Heart left ventricle (tissue), 16 donors: ENCODE measurements around the gene ARHGAP33. TPM values are rescaled to one million over a fixed set of nuclear protein-coding genes. Genes with fewer than 3 reads are reported as not detected.

ENCODE experiments used
- ATAC-seq, 4 donors: fragments of 200-7000 bp; cut with Tn5 transposase; one replicate each; pipeline ENCODE4 v1.9.1; 2020 to 2022; ENCODE audit warnings: moderate library complexity in 4 of 4, mild to moderate bottlenecking in 3 of 4, moderate number of reproducible peaks in 1 of 4
- DNase-seq, 5 donors: peaks; one replicate each; pipeline ENCODE4 v3.0.0-alpha.2; 2020
- H3K27ac ChIP-seq, 12 donors: fragments of 200-600 bp; sonication (generic) in 4 of 12; one replicate each; pipeline versions ENCODE4 v1.5.0 to v1.8.0; 2016 to 2022; ENCODE audit warnings: mild to moderate bottlenecking in 2 of 12
- H3K27me3 ChIP-seq, 9 donors: fragments of 200-600 bp; sonication (generic) in 2 of 9; one replicate each; pipeline versions ENCODE4 v1.5.1 to v1.8.0; 2016 to 2022; ENCODE audit warnings: mild to moderate bottlenecking in 3 of 9
- H3K36me3 ChIP-seq, 9 donors: fragments of 200-600 bp; sonication (generic) in 2 of 9; one replicate each; pipeline versions ENCODE4 v1.5.0 to v1.8.0; 2018 to 2022; ENCODE audit warnings: mild to moderate bottlenecking in 2 of 9
- H3K4me1 ChIP-seq, 12 donors: fragments of 200-600 bp; sonication (generic) in 4 of 12; one replicate each; pipeline versions ENCODE4 v1.5.0 to v1.8.0; 2016 to 2022; ENCODE audit warnings: mild to moderate bottlenecking in 3 of 12
- H3K4me3 ChIP-seq, 12 donors: fragments of 200-600 bp; sonication (generic) in 4 of 12; one replicate each; pipeline versions ENCODE4 v1.5.0 to v1.8.0; 2017 to 2022; ENCODE audit warnings: mild to moderate bottlenecking in 9 of 12, moderate library complexity in 4 of 12
- H3K9me3 ChIP-seq, 12 donors: fragments of 200-600 bp; sonication (generic) in 4 of 12; one replicate each; pipeline versions ENCODE4 v1.5.0 to v1.8.0; 2016 to 2022; ENCODE audit warnings: mild to moderate bottlenecking in 1 of 12
- POLR2A ChIP-seq, 2 donors: fragments of 450-650 bp; IDR thresholded peaks; one replicate each; pipeline ENCODE4 v1.6.1; 2017; ENCODE audit warnings: antibody characterized with exemption in 2 of 2, mild to moderate bottlenecking in 2 of 2, moderate library complexity in 2 of 2
- WGBS, 4 donors: extraction: QIAGEN DNeasy Blood & Tissue Kit in 2 of 4; methylation state at CpG; one replicate each; pipeline versions ENCODE4 v1.1.5 to v1.1.7; 2013 to 2018; 5-methylcytosine and 5-hydroxymethylcytosine counted together
- intact Hi-C, 10 donors: fragments of 100-400 bp; cut with DNase I; formaldehyde crosslinking; loops; one replicate each; pipeline versions ENCODE4 v1.11.1 to v1.14.2; 2022
- polyA plus RNA-seq, 2 donors: library from polyadenylated mRNA; stranded (reverse); fragments of 200-250 nt; gene quantifications; one replicate each; pipeline ENCODE4 v1.2.3, GENCODE V29; 2013
- total RNA-seq, 9 donors: library from RNA; depleted of rRNA in 2 of 9; stranded (reverse); fragments of >200 nt in 2 of 9; fragmentation: NEBNext Ultra II Directional in 3 of 9; extraction: Animal tissue kit (Norgen Biotek cat#: 25700) in 3 of 9; gene quantifications; one replicate each; pipeline versions ENCODE4 v1.1.0 to v1.2.4, GENCODE V29; 2016 to 2023
- TF ChIP-seq, protein P1 (sequence below), 12 donors: fragments of 200-600 bp; sonication (generic) in 4 of 12; IDR thresholded peaks; one replicate each; pipeline versions ENCODE4 v1.5.0 to v1.8.0; 2018 to 2022; ENCODE audit warnings: antibody characterized with exemption in 12 of 12, mild to moderate bottlenecking in 5 of 12
- donor health status: ischemic (EF 13 %, LVEDD 7.1; RV severe dilation, severe dysfunction).
- donor health status: healthy with polysubstance abuse.
- donor health status: DM: no; HTN: yes; CAD: no.
- donor health status: DM: no; HTN: no; CAD: no.
- donor health status: ischemic (EF 25% LVEDD 6.9; RV normal size, moderate dysfunction).
- donor health status: ischemic (EF 25% LVEDD 5.7; RV mildly dilated, moderate dysfunction).
- donor health status: healthy.
- donor health status: DM: yes; HTN: yes; CAD: no.
- donor health status: ischemic (EF 35%, LVEDD 5.7; RV mildly dilated, moderate dysfunction).
- donor health status: nonischemic (EF 11% LVEDD 7.7; RV severe dilation, severe dysfunction).
- donor health status: DM: yes; HTN: yes; CAD: no.
- donor health status: PGD.
- donor health status: ischemic (EF 29% LVEDD 5.4; RV normal size, mild dysfunction).
- donor health status: nonischemic (EF 23%, LVEDD 6.1; RV moderate dilation, normal function).

Gene ARHGAP33
- total and polyA plus RNA-seq, 11 donors: 0.50 to 7.8 (median 3.4) TPM

DNA sequence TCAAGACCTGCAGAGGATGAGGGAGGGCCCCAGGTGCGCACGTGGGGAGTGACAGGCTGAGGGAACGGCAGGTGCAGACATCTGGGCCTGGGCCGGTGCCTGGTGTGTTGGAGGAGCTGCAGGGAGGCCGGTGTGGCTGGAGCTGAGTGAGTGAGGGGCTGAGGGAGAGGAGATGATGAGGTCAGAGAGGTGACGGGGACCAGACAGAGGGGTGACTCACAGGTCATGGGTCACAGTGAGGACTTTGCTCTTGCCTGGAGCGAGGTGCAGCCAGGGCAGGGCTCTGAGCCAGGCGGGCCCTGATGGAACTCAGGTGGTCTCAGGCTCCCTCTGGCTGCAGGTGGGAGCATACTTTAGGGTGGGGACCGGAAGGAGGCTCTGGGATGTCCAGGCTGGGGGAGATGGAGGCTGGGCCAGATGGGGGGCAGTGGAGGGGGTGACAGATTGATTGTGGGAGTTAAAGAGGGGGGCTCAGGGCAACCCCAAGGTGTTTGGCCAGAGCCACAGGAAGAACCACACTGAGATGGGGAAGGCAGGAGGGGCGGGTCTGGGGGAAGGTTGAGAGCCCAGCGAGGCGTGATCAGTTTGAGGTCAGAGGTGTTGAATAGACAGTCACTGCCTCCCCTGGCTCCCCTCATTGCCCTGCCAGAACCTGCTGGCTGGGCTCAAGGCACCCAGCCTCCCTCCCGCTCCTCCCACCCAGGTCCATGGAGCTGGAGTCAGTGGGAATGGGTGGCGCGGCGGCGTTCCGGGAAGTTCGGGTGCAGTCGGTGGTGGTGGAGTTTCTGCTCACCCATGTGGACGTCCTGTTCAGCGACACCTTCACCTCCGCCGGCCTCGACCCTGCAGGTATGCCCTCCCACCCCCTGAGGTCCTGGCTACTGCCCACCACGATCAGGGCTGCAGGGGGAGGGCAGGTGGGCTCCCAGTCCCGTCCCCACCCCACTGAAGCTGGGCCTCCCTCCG lies 8.4 kb downstream of the ARHGAP33 start:
- no peak overlapping the region for H3K27ac ChIP-seq
- no peaks in the 10 kb centered on the region for H3K9me3 ChIP-seq
- H3K4me1 ChIP-seq: no peaks in the 10 kb centered on the region
- no peaks in the 10 kb centered on the region for H3K27me3 ChIP-seq
- H3K4me3 ChIP-seq: no peak overlapping the region
- intact Hi-C loops: loop anchor here in 1 of 10 donors (10.0 kb wide), 1 partner anchor 91 kb away; no protein-coding TSS in a partner anchor
- 83 to 93% (median 86%) methylated on average over 26 to 28 of the region's 28 CpGs for WGBS, 4 donors
- peaks cover 0 to 40% (median 12%) of the 10 kb centered on the region in 9 donors for H3K36me3 ChIP-seq
- DNase-seq: no peak
- TF ChIP-seq, protein P1, sequence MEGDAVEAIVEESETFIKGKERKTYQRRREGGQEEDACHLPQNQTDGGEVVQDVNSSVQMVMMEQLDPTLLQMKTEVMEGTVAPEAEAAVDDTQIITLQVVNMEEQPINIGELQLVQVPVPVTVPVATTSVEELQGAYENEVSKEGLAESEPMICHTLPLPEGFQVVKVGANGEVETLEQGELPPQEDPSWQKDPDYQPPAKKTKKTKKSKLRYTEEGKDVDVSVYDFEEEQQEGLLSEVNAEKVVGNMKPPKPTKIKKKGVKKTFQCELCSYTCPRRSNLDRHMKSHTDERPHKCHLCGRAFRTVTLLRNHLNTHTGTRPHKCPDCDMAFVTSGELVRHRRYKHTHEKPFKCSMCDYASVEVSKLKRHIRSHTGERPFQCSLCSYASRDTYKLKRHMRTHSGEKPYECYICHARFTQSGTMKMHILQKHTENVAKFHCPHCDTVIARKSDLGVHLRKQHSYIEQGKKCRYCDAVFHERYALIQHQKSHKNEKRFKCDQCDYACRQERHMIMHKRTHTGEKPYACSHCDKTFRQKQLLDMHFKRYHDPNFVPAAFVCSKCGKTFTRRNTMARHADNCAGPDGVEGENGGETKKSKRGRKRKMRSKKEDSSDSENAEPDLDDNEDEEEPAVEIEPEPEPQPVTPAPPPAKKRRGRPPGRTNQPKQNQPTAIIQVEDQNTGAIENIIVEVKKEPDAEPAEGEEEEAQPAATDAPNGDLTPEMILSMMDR (IDR thresholded peaks at IDR 0.05): no peak
- no peak for TF ChIP-seq POLR2A (IDR thresholded peaks at IDR 0.05)
- ATAC-seq: no peak

DNA sequence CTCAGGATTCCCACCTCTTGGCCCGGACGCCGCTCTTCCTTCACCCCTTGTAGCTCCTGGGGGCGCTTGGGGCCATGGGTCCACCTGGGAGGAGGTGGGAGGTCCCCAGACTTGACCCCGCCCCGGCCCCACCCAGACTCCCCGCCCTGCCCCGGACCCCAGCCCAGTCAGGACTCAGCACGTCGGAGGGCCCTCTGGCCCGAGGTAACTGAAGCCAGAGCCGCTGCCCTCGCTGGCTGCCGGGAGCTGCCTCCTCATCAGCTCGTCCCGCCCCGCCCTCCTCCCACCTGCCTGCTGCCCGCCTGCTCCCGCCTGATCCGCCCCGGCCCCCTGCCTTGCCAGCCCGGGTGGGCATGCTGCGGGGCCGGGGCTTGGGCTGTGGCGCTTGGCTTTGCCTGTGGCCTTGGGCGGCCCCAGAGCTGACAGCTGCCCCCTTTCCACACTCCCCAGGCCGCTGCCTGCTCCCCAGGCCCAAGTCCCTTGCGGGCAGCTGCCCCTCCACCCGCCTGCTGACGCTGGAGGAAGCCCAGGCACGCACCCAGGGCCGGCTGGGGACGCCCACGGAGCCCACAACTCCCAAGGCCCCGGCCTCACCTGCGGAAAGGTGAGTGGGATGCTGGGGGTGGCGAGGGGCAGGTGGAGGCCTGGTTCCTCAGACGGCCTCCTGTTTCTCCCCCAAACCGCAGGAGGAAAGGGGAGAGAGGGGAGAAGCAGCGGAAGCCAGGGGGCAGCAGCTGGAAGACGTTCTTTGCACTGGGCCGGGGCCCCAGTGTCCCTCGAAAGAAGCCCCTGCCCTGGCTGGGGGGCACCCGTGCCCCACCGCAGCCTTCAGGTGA lies 9.4 kb downstream of the ARHGAP33 start:
- Histone ChIP-seq H3K27ac (no peak overlapping the region), H3K4me3 (no peak overlapping the region), H3K36me3 (peaks cover 0 to 39% (median 12%) of the 10 kb centered on the region in 9 donors), H3K4me1 (no peaks in the 10 kb centered on the region), H3K9me3 (no peaks in the 10 kb centered on the region), H3K27me3 (no peaks in the 10 kb centered on the region)
- TF ChIP-seq, protein P1 (IDR thresholded peaks at IDR 0.05): no peak
- TF ChIP-seq POLR2A (IDR thresholded peaks at IDR 0.05): no peak
- DNase-seq: no peak
- intact Hi-C loops: loop anchor here in 1 of 10 donors (10.0 kb wide), 1 partner anchor 90 kb away; no protein-coding TSS in a partner anchor
- WGBS, 4 donors: 84 to 89% (median 86%) methylated on average over 22 to 45 of the region's 45 CpGs
- no peak for ATAC-seq

DNA sequence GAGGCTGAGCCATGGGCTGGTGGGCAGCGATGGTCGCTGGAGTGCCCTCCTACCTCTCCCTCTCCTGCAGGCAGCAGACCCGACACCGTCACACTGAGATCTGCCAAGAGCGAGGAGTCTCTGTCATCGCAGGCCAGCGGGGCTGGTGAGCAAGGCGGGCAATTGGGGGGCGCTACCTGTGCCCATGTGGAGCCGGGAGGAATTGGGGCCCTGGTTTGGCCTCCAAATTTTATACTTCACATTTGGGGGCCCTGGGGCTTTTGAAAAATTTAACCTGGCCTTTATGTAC lies 9.9 kb downstream of the ARHGAP33 start:
- intact Hi-C loops: loop anchor here in 1 of 10 donors (10.0 kb wide), 1 partner anchor 90 kb away; no protein-coding TSS in a partner anchor

More for the DNA sequence above, 9.9 kb downstream of the ARHGAP33 start:
- DNase-seq (no peak), ATAC-seq (no peak)
- Histone ChIP-seq H3K4me3 (no peak overlapping the region), H3K27me3 (no peaks in the 10 kb centered on the region), H3K27ac (no peak overlapping the region), H3K36me3 (peaks cover 0 to 34% (median 12%) of the 10 kb centered on the region in 9 donors), H3K4me1 (no peaks in the 10 kb centered on the region), H3K9me3 (no peaks in the 10 kb centered on the region)
- WGBS, 4 donors: 87 to 100% (median 90%) methylated on average over 2 to 10 of the region's 10 CpGs
- TF ChIP-seq POLR2A (IDR thresholded peaks at IDR 0.05): no peak
- TF ChIP-seq, protein P1 (IDR thresholded peaks at IDR 0.05): no peak
